NCI-H526 (cell line): ENCODE results near the gene SDHA.
A peak's percentile ranks its signal among the peaks of the same experiment; 100 is the strongest.
"Not testable (repeated sequence)": the region's sequence is repeated elsewhere in the genome, so short reads cannot be mapped to it uniquely, and the experiment has no call there.

Source experiments
- DNase-seq, 2 experiments: peaks; one replicate each; lab custom pipeline; 2025; lab: John Stamatoyannopoulos, UW

Gene SDHA

GRCh38 chr5:300691-301435, 82.7 kb downstream of the SDHA start:
- not testable (repeated sequence) for DNase-seq

- peak; percentile 67 to 72 for DNase-seq
Observed at GRCh38 chr5:302416-302815, 84.3 kb downstream of the SDHA start.

- DNase-seq: no peak
Observed at GRCh38 chr5:302966-303365, 84.8 kb downstream of the SDHA start.

- not testable (repeated sequence) for DNase-seq
Observed at GRCh38 chr5:303741-304140, 85.6 kb downstream of the SDHA start.

- DNase-seq: no peak
Observed at GRCh38 chr5:305050-305449, 86.9 kb downstream of the SDHA start.

- no peak for DNase-seq
Observed at GRCh38 chr5:305459-305858, 87.3 kb downstream of the SDHA start.

- no peak for DNase-seq
Observed at GRCh38 chr5:306011-306805, 88.1 kb downstream of the SDHA start.
